Anterior cingulate cortex (tissue), 58 donors: ENCODE measurements around the gene TADA3.

Experiments used
- DNase-seq, 58 donors: peaks; one replicate each; lab custom pipeline; 2025; lab: John Stamatoyannopoulos, UW

Gene TADA3

GRCh38 chr3:9792405-9793160 is at the start of gene TADA3, which contains the start of gene ARPC4:
Gene TADA3, minus strand, starts transcription at chr3:9792473. Its CDS starts 1,007 bp downstream, at chr3:9791466.
Gene ARPC4, plus strand, starts transcription at chr3:9793082. Its CDS starts 40 bp downstream, at chr3:9793122.
- peak; percentile 79 to 98 (median 93) for DNase-seq

GRCh38 chr3:9841015-9841414 is 48.7 kb upstream of the TADA3 start:
- no peak for DNase-seq

- DNase-seq: no peak
Observed at GRCh38 chr3:9838856-9839255, 46.6 kb upstream of the TADA3 start.

- no peak for DNase-seq
Observed at GRCh38 chr3:9837701-9838582, 45.7 kb upstream of the TADA3 start.

- DNase-seq: no peak
Observed at GRCh38 chr3:9834520-9835380, 42.5 kb upstream of the TADA3 start.

- no peak for DNase-seq
Observed at GRCh38 chr3:9833078-9833477, 40.8 kb upstream of the TADA3 start.

- no peak for DNase-seq
Observed at GRCh38 chr3:9831253-9831652, 39.0 kb upstream of the TADA3 start.

- no peak for DNase-seq
Observed at GRCh38 chr3:9828801-9829755, 36.8 kb upstream of the TADA3 start.

GRCh38 chr3:9826815-9827573 is 34.7 kb upstream of the TADA3 start:
- DNase-seq: peak in 1 of 58 donors; percentile 10

- no peak for DNase-seq
Observed at GRCh38 chr3:9825451-9826040, 33.3 kb upstream of the TADA3 start.

GRCh38 chr3:9820946-9821345 is 28.7 kb upstream of the TADA3 start:
- no peak for DNase-seq

GRCh38 chr3:9820543-9820942 is 28.3 kb upstream of the TADA3 start:
- no peak for DNase-seq

- no peak for DNase-seq
Observed at GRCh38 chr3:9818666-9819335, 26.5 kb upstream of the TADA3 start.

GRCh38 chr3:9817436-9817835 is 25.2 kb upstream of the TADA3 start:
- no peak for DNase-seq

- no peak for DNase-seq
Observed at GRCh38 chr3:9815986-9816385, 23.7 kb upstream of the TADA3 start.

GRCh38 chr3:9812870-9813483 is 20.7 kb upstream of the TADA3 start:
- DNase-seq: no peak

GRCh38 chr3:9810846-9811245 is 18.6 kb upstream of the TADA3 start:
- no peak for DNase-seq
